Adipocyte (in vitro differentiated cells): Measurements from ENCODE around the gene CD28.
A peak's percentile ranks its signal among the peaks of the same experiment; 100 is the strongest.

Source experiments
- DNase-seq: peaks from one replicate; pipeline ENCODE4 v3.0.0-alpha.2; 2015; ENCODE audit warnings: low read depth
- H3K27me3 ChIP-seq: replicated peaks from 2 replicates; pipeline ENCODE4 v1.7.0; 2013; ENCODE audit warnings: mild to moderate bottlenecking, low read length, moderate library complexity; ENCODE audit not compliant: control insufficient read depth, insufficient read depth
- H3K36me3 ChIP-seq: 2 replicates; pipeline ENCODE4 v1.7.0; 2013; ENCODE audit warnings: low read length, mild to moderate bottlenecking, moderate library complexity; ENCODE audit not compliant: control insufficient read depth, insufficient read depth, severe bottlenecking
- H3K4me1 ChIP-seq: 2 replicates; pipeline ENCODE4 v1.7.0; 2013; ENCODE audit warnings: mild to moderate bottlenecking, low read length, moderate library complexity; ENCODE audit not compliant: control insufficient read depth, insufficient read depth
- H3K4me3 ChIP-seq: 2 replicates; pipeline ENCODE4 v1.7.0; 2013; ENCODE audit warnings: mild to moderate bottlenecking, low read length, moderate library complexity
- H3K9ac ChIP-seq: 2 replicates; pipeline ENCODE4 v1.7.0; 2013; ENCODE audit warnings: mild to moderate bottlenecking, low read length, moderate library complexity
- H3K9me3 ChIP-seq: 2 replicates; pipeline ENCODE4 v1.7.0; 2013; ENCODE audit warnings: mild to moderate bottlenecking, low read length, moderate library complexity; ENCODE audit not compliant: control insufficient read depth

Gene CD28

DNA sequence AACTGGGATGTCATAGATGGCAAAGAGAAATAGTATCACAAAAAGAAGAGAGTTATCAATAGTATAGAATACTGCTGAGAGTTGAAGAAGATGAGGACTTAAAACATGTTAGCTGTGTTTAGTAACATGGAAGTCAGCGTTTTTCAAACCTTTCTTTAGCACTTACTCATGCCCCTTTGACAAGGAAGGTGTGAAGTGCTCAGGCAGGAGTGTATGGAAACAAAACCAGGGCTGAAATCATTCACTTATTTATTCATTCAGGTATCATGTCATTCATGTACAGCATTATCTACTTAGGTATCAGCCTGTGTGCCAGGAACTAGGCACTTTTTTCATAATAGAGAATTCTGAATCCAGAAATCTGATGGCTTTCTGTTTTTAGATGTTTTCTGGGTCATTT is 27.2 kb downstream of the CD28 start:
- Histone ChIP-seq H3K4me1 (peaks cover 8% of the 10 kb centered on the region), H3K9ac (no peak overlapping the region), H3K9me3 (no peaks in the 10 kb centered on the region), H3K4me3 (no peak overlapping the region), H3K36me3 (no peaks in the 10 kb centered on the region), H3K27me3 (no peaks in the 10 kb centered on the region)
- no peak for DNase-seq

DNA sequence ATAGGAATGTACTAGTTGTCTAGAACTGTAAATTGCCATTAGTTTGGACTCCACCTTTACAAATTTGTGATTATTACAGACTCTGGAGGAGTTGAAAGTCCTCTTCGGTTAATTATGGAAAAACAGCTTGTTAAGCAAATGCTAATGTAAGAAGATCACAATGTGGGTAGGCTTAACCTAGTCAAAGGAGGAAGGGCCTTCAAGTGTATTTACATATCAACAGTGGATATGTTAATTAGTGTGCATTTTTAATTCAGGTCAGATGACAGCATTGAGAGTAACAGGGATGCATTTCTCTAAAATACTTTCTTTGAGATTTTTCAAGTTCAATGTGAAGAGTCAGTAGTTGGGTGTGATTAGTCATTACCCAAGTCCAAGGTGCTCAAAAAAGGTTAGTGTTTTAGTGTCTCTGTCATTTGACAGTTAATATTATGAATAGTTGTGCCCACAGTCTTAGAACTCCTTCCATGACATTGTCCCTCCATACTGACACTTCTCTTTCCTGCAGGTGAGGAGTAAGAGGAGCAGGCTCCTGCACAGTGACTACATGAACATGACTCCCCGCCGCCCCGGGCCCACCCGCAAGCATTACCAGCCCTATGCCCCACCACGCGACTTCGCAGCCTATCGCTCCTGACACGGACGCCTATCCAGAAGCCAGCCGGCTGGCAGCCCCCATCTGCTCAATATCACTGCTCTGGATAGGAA is 28.0 kb downstream of the CD28 start:
- H3K4me1 ChIP-seq = peaks cover 8% of the 10 kb centered on the region
- no peak for DNase-seq

DNA sequence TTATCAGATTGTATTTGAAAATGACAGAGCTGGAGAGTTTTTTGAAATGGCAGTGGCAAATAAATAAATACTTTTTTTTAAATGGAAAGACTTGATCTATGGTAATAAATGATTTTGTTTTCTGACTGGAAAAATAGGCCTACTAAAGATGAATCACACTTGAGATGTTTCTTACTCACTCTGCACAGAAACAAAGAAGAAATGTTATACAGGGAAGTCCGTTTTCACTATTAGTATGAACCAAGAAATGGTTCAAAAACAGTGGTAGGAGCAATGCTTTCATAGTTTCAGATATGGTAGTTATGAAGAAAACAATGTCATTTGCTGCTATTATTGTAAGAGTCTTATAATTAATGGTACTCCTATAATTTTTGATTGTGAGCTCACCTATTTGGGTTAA is 30.9 kb downstream of the CD28 start:
- peaks cover 9% of the 10 kb centered on the region for H3K4me1 ChIP-seq
- no peak for DNase-seq
- no peak overlapping the region for H3K9ac ChIP-seq
- no peak overlapping the region for H3K4me3 ChIP-seq
- no peaks in the 10 kb centered on the region for H3K27me3 ChIP-seq
- H3K9me3 ChIP-seq = no peaks in the 10 kb centered on the region
- no peaks in the 10 kb centered on the region for H3K36me3 ChIP-seq

More for the DNA sequence above, 28.0 kb downstream of the CD28 start:
- Histone ChIP-seq H3K27me3 (no peaks in the 10 kb centered on the region), H3K4me3 (no peak overlapping the region), H3K36me3 (no peaks in the 10 kb centered on the region), H3K9ac (no peak overlapping the region), H3K9me3 (no peaks in the 10 kb centered on the region)

DNA sequence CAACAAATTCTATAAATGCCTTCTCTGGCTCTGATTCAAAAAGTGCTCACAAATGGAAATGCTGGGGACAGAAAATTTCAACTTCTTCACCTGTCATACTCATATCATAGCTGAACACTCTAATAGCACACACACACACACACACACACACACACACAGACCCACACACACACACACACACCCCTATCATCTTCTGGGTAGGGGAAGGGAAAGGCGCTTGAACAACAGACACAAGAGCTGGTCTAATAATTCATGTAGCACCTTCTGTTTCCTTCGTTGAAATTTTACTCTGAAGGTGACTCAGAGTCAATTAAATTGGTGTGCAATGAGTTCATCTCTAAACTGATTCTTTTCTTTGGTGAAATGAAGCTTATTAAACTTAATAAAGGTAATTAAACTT is 32.9 kb downstream of the CD28 start:
- Histone ChIP-seq H3K4me3 (no peak overlapping the region), H3K27me3 (no peaks in the 10 kb centered on the region), H3K4me1 (peaks cover 22% of the 10 kb centered on the region), H3K9me3 (no peaks in the 10 kb centered on the region), H3K9ac (no peak overlapping the region), H3K36me3 (no peaks in the 10 kb centered on the region)
- DNase-seq = no peak

DNA sequence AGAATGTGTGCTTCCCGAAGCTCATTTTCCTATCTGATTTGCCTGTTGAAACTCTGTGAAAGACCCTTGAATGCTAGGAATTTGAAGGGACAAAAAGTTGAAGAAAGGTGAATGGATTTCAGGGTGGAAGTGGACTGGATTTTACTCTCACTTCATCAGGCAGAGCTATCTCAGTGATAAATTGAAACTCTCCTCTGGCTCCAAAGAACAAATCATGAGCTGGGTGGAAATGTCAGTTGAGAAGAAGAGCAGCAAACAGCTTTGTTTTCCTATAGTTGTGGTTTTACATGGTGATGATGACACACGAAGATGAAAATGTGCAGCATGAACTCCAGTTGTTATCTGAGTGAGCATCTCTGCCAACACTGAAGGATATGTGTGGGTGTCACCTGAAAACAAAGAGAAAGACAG is 34.4 kb downstream of the CD28 start:
- no peaks in the 10 kb centered on the region for H3K9me3 ChIP-seq
- H3K9ac ChIP-seq = no peak overlapping the region
- peaks cover 24% of the 10 kb centered on the region for H3K4me1 ChIP-seq
- peak; percentile 51 for DNase-seq
- H3K27me3 ChIP-seq = no peaks in the 10 kb centered on the region
- H3K4me3 ChIP-seq = no peak overlapping the region
- no peaks in the 10 kb centered on the region for H3K36me3 ChIP-seq

DNA sequence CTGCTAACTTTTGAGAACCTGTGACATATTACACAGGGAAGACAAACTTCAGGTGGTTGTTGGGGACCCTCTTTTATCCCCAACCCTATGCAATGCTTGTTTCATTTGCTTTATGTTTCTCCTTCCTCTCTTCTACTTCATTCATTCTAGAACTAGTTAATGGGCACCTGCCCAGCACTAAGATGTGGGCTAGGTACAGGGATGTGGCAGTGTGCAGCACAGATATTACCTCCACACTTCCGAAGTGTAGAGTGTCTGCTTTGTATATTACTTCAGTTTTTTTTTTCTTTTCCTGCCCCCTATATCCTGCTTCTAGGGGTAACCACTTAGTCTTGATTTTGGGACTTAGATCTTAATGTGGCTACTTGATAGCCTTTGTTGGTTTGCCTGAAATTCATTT is 35.1 kb downstream of the CD28 start:
- Histone ChIP-seq H3K27me3 (no peaks in the 10 kb centered on the region), H3K36me3 (no peaks in the 10 kb centered on the region), H3K9me3 (no peaks in the 10 kb centered on the region), H3K9ac (no peak overlapping the region), H3K4me1 (peaks cover 24% of the 10 kb centered on the region), H3K4me3 (no peak overlapping the region)
- DNase-seq = no peak

DNA sequence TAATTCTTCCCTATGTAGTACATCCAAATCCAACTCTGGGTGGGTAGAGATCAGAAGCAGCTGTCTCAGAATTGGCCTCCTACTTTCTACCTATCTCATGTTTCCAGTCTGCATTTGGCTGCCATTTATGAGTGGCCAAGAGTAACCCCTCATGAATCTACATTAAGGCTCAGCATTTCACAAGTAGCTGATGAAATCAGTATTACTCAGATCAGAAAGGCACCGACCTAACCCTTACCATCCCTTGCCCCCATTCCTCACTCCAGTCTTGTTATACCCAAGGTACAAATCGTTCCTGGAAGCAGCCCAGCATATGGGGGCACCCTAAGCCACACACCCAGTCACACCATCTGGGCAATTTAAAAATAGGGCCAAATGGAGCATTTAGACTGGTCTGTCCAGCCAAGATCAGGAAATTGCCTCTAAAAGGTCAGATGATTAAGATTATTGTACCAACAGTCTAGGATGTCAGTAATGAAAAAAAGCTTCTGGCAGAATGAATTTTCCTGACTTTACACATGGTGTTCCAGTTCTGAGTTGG is 37.1 kb downstream of the CD28 start:
- Histone ChIP-seq H3K27me3 (no peaks in the 10 kb centered on the region), H3K36me3 (no peaks in the 10 kb centered on the region), H3K9ac (peak overlapping the region; percentile 54), H3K4me3 (no peak overlapping the region), H3K4me1 (peaks cover 24% of the 10 kb centered on the region), H3K9me3 (no peaks in the 10 kb centered on the region)
- peak; percentile 42 for DNase-seq

DNA sequence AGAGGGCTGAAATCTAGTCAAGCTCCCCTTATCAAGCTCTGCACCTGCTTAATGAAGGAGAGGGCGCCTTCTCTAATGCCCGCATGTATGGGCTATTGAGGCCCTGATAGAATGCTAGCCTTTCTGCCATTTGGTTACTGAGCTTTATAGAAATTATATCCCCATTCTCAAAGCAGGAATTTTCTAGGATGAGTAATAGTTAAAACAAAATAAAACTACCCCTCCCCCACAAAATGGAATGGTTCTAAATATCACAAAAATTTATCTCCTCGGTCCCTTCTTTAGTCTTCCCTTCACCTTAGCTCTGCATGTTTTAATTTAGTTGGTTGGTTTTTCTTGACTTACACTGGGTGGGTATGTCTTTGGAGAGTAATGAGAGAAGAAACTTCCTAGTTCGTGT is 37.7 kb downstream of the CD28 start:
- Histone ChIP-seq H3K36me3 (no peaks in the 10 kb centered on the region), H3K4me1 (peaks cover 24% of the 10 kb centered on the region), H3K9me3 (no peaks in the 10 kb centered on the region), H3K4me3 (no peak overlapping the region), H3K9ac (peak overlapping the region; percentile 54), H3K27me3 (no peaks in the 10 kb centered on the region)
- no peak for DNase-seq

DNA sequence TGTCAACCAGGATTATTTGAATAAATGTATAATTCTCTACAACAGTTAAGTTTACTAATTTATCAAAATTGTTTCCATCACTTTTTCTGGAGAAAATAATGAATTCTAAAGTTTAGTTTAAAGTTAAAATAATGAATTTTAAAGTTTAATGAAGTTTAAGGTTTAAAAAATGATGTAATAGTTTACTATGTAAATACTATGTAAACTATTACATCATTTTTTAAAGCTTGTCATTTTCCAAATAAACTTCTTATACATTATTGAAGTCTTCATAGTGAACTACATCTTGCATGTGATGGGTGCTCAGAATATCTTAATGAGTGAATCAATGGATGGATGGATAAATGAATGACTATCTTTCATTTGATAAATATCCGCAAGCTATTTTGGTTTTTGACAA is 38.8 kb downstream of the CD28 start:
- no peaks in the 10 kb centered on the region for H3K36me3 ChIP-seq
- no peak overlapping the region for H3K9ac ChIP-seq
- H3K4me1 ChIP-seq = peaks cover 24% of the 10 kb centered on the region
- no peaks in the 10 kb centered on the region for H3K9me3 ChIP-seq
- H3K27me3 ChIP-seq = no peaks in the 10 kb centered on the region
- no peak overlapping the region for H3K4me3 ChIP-seq
- no peak for DNase-seq

DNA sequence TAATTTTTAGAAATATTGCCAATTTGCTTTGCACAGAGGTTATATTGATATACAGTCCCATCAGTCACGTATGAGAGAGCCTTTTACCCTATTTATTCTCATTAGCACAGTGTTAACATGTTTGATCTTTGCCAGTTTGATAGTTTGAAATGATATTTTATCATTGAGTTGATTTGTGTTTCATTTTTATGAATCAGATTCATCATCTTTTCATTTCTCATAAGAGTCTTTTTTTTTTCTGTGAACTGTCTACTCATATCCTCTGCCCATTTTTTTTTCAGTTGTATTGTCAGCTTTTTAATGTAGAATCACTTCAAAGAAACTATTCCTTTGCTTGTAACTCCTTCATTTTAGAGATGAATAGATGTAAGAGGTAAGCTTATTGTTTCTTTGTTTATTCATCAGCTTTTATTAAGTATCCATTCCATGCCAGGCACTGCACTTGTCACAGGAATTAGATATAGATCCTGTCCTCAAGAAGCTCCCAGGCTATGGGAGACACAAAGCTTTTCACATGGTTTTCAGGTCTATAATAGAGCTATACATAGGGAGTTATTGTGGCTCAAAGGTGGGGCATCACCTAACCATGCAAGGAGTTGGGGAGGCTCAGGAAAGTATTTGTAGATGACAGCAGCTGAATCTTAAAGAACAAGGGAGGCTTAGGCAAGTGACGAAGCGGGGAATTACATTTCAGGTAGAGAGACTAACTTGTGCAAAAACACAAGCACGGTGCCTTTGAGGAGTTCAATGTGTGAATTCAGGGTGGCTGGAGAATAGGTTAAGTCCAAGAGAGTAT is 42.1 kb downstream of the CD28 start:
- Histone ChIP-seq H3K27me3 (no peaks in the 10 kb centered on the region), H3K4me3 (no peak overlapping the region), H3K36me3 (no peaks in the 10 kb centered on the region), H3K4me1 (peaks cover 12% of the 10 kb centered on the region), H3K9me3 (no peaks in the 10 kb centered on the region), H3K9ac (no peak overlapping the region)
- no peak for DNase-seq

DNA sequence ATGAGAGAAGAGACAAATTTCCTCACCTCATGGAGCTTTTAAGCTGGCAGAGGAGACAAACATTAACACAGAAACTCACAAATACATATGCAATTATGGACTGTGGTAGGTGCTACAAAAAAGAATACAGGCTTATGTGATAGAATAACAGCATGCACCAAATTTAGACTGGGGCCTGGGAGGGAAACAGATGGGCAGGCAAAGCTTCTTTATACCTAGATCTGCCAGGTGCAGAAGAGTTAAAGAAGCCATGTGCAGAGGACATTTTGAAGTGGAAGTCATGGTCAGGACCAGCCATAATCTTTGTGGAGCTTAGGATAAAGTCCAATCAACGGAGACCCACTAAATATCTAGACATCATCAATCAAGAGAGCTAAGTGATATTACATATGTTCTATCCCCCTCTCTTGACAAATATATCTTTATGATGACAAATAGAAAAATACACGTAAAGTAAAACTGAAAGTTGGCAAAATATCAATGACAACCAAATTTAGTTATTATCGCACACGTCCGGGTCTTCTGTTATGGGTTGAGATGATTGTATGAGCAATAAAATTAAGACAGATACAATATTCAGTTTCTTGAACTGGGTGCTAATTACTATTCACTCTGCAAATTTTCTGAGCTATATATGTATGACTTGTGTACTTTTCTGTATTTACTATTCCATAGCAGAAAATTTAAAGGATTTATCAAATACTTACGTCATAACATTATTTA is 44.1 kb downstream of the CD28 start:
- no peak for DNase-seq
- Histone ChIP-seq H3K9me3 (peaks cover 6% of the 10 kb centered on the region), H3K36me3 (no peaks in the 10 kb centered on the region), H3K4me3 (no peak overlapping the region), H3K4me1 (peaks cover 3% of the 10 kb centered on the region), H3K9ac (no peak overlapping the region), H3K27me3 (no peaks in the 10 kb centered on the region)
